Measurements from ENCODE around the gene RANBP1.

The RANBP1 gene

GRCh38 chr22:20083891-20084546 is 31.9 kb upstream of the RANBP1 start:
- H3K27ac ChIP-seq (ENCODE audit: low read depth, low read length), result no peak overlapping the region
- H3K27me3 ChIP-seq (ENCODE audit: control insufficient read depth, insufficient read depth, low read length), result no peaks in the 10 kb centered on the region
- no peak overlapping the region for H3K4me3 ChIP-seq (ENCODE audit: low read length)
- H3K4me1 ChIP-seq (ENCODE audit: control insufficient read depth, insufficient read depth, low read length), result peaks cover 10% of the 10 kb centered on the region
- no peak overlapping the region for H3K9ac ChIP-seq (ENCODE audit: low read length)
- peaks cover 25% of the 10 kb centered on the region for H3K36me3 ChIP-seq (ENCODE audit: control insufficient read depth, insufficient read depth, low read length)

- no peak overlapping the region for H3K4me3 ChIP-seq (ENCODE audit: low read length)
- H3K4me1 ChIP-seq (ENCODE audit: control insufficient read depth, insufficient read depth, low read length), result peaks cover 10% of the 10 kb centered on the region
- H3K36me3 ChIP-seq (ENCODE audit: control insufficient read depth, insufficient read depth, low read length), result peaks cover 32% of the 10 kb centered on the region
- H3K9ac ChIP-seq (ENCODE audit: low read length), result no peak overlapping the region
- no peak overlapping the region for H3K27ac ChIP-seq (ENCODE audit: low read depth, low read length)
- H3K27me3 ChIP-seq (ENCODE audit: control insufficient read depth, insufficient read depth, low read length), result no peaks in the 10 kb centered on the region
Observed at GRCh38 chr22:20084547-20085413, 31.1 kb upstream of the RANBP1 start.

- peaks cover 40% of the 10 kb centered on the region for H3K36me3 ChIP-seq (ENCODE audit: control insufficient read depth, insufficient read depth, low read length)
Observed at GRCh38 chr22:20085651-20086050, 30.3 kb upstream of the RANBP1 start.

DNA sequence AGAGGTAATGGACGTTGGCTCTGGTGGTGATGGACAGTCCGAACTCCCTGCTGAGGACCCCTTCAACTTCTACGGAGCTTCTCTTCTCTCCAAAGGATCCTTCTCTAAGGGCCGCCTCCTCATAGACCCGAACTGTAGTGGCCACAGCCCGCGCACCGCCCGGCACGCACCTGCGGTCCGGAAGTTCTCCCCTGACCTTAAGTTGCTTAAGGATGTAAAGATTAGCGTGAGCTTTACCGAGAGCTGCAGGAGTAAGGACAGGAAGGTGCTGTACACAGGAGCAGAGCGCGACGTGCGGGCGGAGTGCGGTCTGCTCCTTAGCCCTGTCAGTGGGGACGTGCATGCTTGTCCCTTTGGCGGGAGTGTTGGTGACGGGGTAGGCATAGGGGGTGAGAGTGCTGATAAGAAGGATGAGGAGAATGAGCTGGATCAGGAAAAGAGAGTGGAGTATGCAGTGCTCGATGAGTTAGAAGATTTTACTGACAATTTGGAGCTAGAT is 29.8 kb upstream of the RANBP1 start:
- Histone ChIP-seq H3K4me1 (ENCODE audit: control insufficient read depth, insufficient read depth, low read length) (peaks cover 7% of the 10 kb centered on the region), H3K9ac (ENCODE audit: low read length) (no peak overlapping the region), H3K36me3 (ENCODE audit: control insufficient read depth, insufficient read depth, low read length) (peaks cover 45% of the 10 kb centered on the region), H3K27ac (ENCODE audit: low read depth, low read length) (no peak overlapping the region), H3K27me3 (ENCODE audit: control insufficient read depth, insufficient read depth, low read length) (no peaks in the 10 kb centered on the region), H3K4me3 (ENCODE audit: low read length) (no peak overlapping the region)

More at GRCh38 chr22:20085651-20086050, 30.3 kb upstream of the RANBP1 start:
- Histone ChIP-seq H3K4me1 (ENCODE audit: control insufficient read depth, insufficient read depth, low read length) (peaks cover 10% of the 10 kb centered on the region), H3K4me3 (ENCODE audit: low read length) (no peak overlapping the region), H3K27me3 (ENCODE audit: control insufficient read depth, insufficient read depth, low read length) (no peaks in the 10 kb centered on the region), H3K9ac (ENCODE audit: low read length) (no peak overlapping the region), H3K27ac (ENCODE audit: low read depth, low read length) (no peak overlapping the region)

DNA sequence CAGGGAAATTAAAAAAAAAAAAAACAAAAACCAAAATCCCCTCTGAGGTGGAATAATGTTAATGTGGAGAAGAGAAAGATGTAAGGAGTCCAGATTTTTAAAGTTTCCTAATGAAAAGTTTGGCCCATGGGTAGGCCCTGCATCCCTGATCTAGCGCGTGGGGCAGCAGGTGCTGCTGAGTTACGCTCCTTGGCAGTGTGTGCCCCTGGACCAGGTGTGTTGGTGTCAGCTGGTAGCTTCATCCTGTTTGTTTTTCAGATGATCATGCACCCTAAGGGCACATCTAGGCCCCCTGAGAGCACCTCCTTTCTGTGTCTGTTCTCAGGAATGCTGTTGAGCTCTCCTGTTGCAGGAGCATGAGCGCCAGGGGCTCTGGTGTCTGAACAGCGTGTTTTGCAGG is 29.1 kb upstream of the RANBP1 start:
- H3K4me3 ChIP-seq (ENCODE audit: low read length), result no peak overlapping the region
- H3K27me3 ChIP-seq (ENCODE audit: control insufficient read depth, insufficient read depth, low read length), result no peaks in the 10 kb centered on the region
- H3K27ac ChIP-seq (ENCODE audit: low read depth, low read length), result no peak overlapping the region
- H3K4me1 ChIP-seq (ENCODE audit: control insufficient read depth, insufficient read depth, low read length), result peaks cover under 1% of the 10 kb centered on the region
- H3K36me3 ChIP-seq (ENCODE audit: control insufficient read depth, insufficient read depth, low read length), result peaks cover 51% of the 10 kb centered on the region
- no peak overlapping the region for H3K9ac ChIP-seq (ENCODE audit: low read length)

DNA sequence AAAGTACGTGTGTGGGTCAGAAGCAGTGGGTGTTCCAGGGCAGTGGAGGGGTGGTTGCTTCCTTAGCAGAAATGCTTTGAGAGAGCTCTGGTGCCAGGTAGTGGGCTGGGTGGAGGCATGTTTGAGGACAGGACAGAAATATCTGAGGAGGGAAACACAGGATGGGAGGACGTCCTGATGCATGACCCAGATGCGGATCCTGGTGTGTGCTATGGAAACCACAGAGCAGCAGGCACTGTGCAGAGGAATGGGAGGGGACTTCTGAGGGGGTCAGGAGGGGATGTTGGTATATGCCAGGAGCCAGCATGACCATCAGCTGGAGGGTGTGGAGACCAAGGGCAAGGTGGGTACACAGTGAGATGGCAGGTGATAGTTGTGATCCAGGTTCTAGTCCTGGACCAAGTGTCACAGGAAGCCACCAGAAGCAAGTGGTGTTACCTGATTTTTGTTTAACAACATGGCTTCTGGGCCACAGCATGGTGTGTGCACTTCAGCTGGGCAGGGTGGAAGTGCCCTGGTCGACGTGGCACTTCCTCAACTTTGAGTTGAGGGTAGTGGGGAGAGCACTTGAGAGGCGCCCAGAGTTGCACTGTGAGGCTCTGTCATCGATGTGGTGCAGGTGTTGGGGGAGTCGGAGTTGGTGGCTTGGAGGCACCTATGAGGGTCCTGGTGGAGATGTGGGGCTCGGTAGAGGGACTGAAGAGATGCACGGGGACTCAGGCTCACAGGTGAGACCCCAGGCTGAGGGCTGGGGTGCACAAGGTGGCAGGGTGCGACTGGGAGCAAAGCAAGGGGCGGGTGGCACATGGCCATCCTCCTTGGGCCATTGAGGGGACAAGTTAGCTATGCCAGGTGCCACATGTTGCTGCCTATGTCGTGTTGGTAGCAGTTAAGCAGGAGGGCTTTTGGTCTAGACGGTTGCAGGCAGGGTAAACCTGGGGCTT is 28.3 kb upstream of the RANBP1 start:
- H3K4me1 ChIP-seq (ENCODE audit: control insufficient read depth, insufficient read depth, low read length), result no peaks in the 10 kb centered on the region
- H3K36me3 ChIP-seq (ENCODE audit: control insufficient read depth, insufficient read depth, low read length), result peaks cover 59% of the 10 kb centered on the region
- no peak overlapping the region for H3K4me3 ChIP-seq (ENCODE audit: low read length)
- H3K27ac ChIP-seq (ENCODE audit: low read depth, low read length), result no peak overlapping the region
- no peaks in the 10 kb centered on the region for H3K27me3 ChIP-seq (ENCODE audit: control insufficient read depth, insufficient read depth, low read length)
- H3K9ac ChIP-seq (ENCODE audit: low read length), result no peak overlapping the region

GRCh38 chr22:20088263-20088648 is 27.6 kb upstream of the RANBP1 start:
- Histone ChIP-seq H3K27me3 (ENCODE audit: control insufficient read depth, insufficient read depth, low read length) (no peaks in the 10 kb centered on the region), H3K36me3 (ENCODE audit: control insufficient read depth, insufficient read depth, low read length) (peaks cover 60% of the 10 kb centered on the region), H3K9ac (ENCODE audit: low read length) (no peak overlapping the region), H3K4me1 (ENCODE audit: control insufficient read depth, insufficient read depth, low read length) (no peaks in the 10 kb centered on the region), H3K4me3 (ENCODE audit: low read length) (no peak overlapping the region), H3K27ac (ENCODE audit: low read depth, low read length) (no peak overlapping the region)

DNA sequence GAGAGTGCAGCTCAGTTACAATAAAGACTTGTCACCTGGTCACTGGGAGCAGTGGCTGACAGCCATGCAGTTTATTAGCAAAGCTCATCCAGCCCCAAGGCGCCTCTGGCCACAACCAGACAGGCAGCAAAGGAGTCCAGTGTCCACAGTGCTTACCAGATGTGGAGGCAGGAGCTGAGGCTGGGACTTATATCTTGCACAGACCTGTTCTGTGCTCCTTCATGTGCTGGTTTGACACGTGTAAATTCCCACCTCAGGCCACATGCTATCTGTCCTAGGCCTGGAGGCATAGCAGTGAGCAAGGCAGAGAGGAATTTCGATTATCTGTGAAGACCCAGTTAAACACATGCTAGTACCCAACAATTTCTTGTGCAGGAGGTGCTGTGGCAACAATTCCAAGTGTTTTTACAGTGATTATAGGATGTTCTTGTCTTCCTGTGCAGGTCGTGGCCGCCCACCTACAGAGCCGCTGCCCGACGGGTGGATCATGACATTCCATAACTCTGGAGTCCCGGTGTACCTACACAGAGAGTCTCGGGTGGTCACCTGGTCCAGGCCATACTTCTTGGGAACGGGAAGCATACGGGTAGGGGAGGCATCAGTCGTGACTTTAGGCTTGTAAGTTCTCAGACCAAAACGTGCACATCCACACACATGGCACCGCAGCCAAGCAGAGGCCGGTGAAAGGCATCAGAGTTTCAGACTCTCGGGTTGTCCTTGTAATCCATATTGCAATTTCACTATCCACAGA is 26.5 kb upstream of the RANBP1 start:
- no peak overlapping the region for H3K9ac ChIP-seq (ENCODE audit: low read length)
- peaks cover 67% of the 10 kb centered on the region for H3K36me3 ChIP-seq (ENCODE audit: control insufficient read depth, insufficient read depth, low read length)
- H3K4me1 ChIP-seq (ENCODE audit: control insufficient read depth, insufficient read depth, low read length), result no peaks in the 10 kb centered on the region
- no peaks in the 10 kb centered on the region for H3K27me3 ChIP-seq (ENCODE audit: control insufficient read depth, insufficient read depth, low read length)
- no peak overlapping the region for H3K4me3 ChIP-seq (ENCODE audit: low read length)
- no peak overlapping the region for H3K27ac ChIP-seq (ENCODE audit: low read depth, low read length)

- no peaks in the 10 kb centered on the region for H3K27me3 ChIP-seq (ENCODE audit: control insufficient read depth, insufficient read depth, low read length)
- no peak overlapping the region for H3K27ac ChIP-seq (ENCODE audit: low read depth, low read length)
- H3K4me3 ChIP-seq (ENCODE audit: low read length), result no peak overlapping the region
- no peaks in the 10 kb centered on the region for H3K4me1 ChIP-seq (ENCODE audit: control insufficient read depth, insufficient read depth, low read length)
- no peak overlapping the region for H3K9ac ChIP-seq (ENCODE audit: low read length)
- peaks cover 74% of the 10 kb centered on the region for H3K36me3 ChIP-seq (ENCODE audit: control insufficient read depth, insufficient read depth, low read length)
Observed at GRCh38 chr22:20089977-20090729, 25.8 kb upstream of the RANBP1 start.

GRCh38 chr22:20090730-20091240 is 25.1 kb upstream of the RANBP1 start:
- Histone ChIP-seq H3K36me3 (ENCODE audit: control insufficient read depth, insufficient read depth, low read length) (peaks cover 80% of the 10 kb centered on the region), H3K4me1 (ENCODE audit: control insufficient read depth, insufficient read depth, low read length) (no peaks in the 10 kb centered on the region), H3K27ac (ENCODE audit: low read depth, low read length) (no peak overlapping the region), H3K9ac (ENCODE audit: low read length) (no peak overlapping the region), H3K27me3 (ENCODE audit: control insufficient read depth, insufficient read depth, low read length) (no peaks in the 10 kb centered on the region), H3K4me3 (ENCODE audit: low read length) (no peak overlapping the region)
